Endothelial cell of umbilical vein (primary cell): ENCODE data around the gene TESK2. TPM values are rescaled to one million over a fixed set of nuclear protein-coding genes. Genes with fewer than 3 reads are reported as not detected.

Source experiments
- BruUV-seq: library from RNA; stranded (reverse); fragments of 400-500 nt; replicated peaks from 2 replicates; lab custom pipeline; 2021; lab: Mats Ljungman, UMichigan
- CTCF ChIA-PET: fragments of 300-600, 350-600 bp; sonication (Branson Sonifier 250); formaldehyde crosslinking; loops from one replicate; lab custom pipeline; 2021; ENCODE audit warnings: antibody characterized with exemption, inconsistent platforms; lab: Charles Lee
- POLR2A ChIA-PET: fragments of 300-600, 350-600 bp; sonication (Branson Sonifier 250); formaldehyde crosslinking; loops from one replicate; lab custom pipeline; 2021; ENCODE audit warnings: antibody characterized with exemption, inconsistent platforms; lab: Charles Lee
- DNase-seq: peaks from one replicate; pipeline ENCODE4 v3.0.0-alpha.2; 2011; ENCODE audit warnings: low read depth, low spot score
- FAIRE-seq: peaks from 2 replicates; lab custom pipeline; 2011; peaks lifted over from hg19 to GRCh38; lab: Jason Lieb, UNC
- H2AFZ ChIP-seq: 2 replicates; pipeline ENCODE4 v1.6.0; 2012; ENCODE audit warnings: low read depth, low read length, control low read depth, inconsistent platforms
- H3K27ac ChIP-seq: 2 replicates; pipeline ENCODE4 v1.5.1; 2011; ENCODE audit warnings: low read depth, mild to moderate bottlenecking, control low read depth, low read length, moderate library complexity; ENCODE audit not compliant: insufficient read depth
- H3K27me3 ChIP-seq, 2 experiments: 2 replicates each; pipeline versions ENCODE4 v1.6.0 to v1.6.1; 2011; ENCODE audit warnings: low read length in 2 of 2, mixed read lengths in 1 of 2; ENCODE audit not compliant: control insufficient read depth in 2 of 2, insufficient read depth in 2 of 2
- H3K36me3 ChIP-seq, 2 experiments: 2 replicates in 1 of 2; 3 replicates in 1 of 2; pipeline ENCODE4 v1.5.1; 2011; ENCODE audit warnings: low read length in 2 of 2, mild to moderate bottlenecking in 1 of 2, moderate library complexity in 1 of 2; ENCODE audit not compliant: control insufficient read depth in 2 of 2, insufficient read depth in 2 of 2; ENCODE audit errors: extremely low read depth in 1 of 2
- H3K4me1 ChIP-seq: 3 replicates; pipeline ENCODE4 v1.5.1; 2011; ENCODE audit warnings: mild to moderate bottlenecking, low read length; ENCODE audit not compliant: control insufficient read depth, insufficient read depth; ENCODE audit errors: extremely low read depth
- H3K4me2 ChIP-seq: 2 replicates; pipeline ENCODE4 v1.6.1; 2011; ENCODE audit warnings: low read length, control low read depth, mixed read lengths; ENCODE audit not compliant: insufficient read depth
- H3K4me3 ChIP-seq, 3 experiments: fragments of 200-600 bp in 1 of 3; sonication (generic), shearing (Covaris generic) in 1 of 3; replicated peaks in 1 of 3; 2 replicates each; pipeline ENCODE4 v1.5.1; 2011 to 2016; ENCODE audit warnings: control low read depth in 3 of 3, low read length in 3 of 3, mild to moderate bottlenecking in 2 of 3, inconsistent platforms in 1 of 3, low read depth in 1 of 3, moderate library complexity in 1 of 3; ENCODE audit not compliant: insufficient read depth in 1 of 3
- H3K79me2 ChIP-seq: 2 replicates; pipeline ENCODE4 v1.6.0; 2012; ENCODE audit warnings: low read length, inconsistent platforms; ENCODE audit not compliant: control insufficient read depth, insufficient read depth
- H3K9ac ChIP-seq: replicated peaks from 2 replicates; pipeline ENCODE3; 2011; ENCODE audit warnings: low read length, control low read depth; ENCODE audit not compliant: insufficient read depth; ENCODE audit errors: extremely low read depth
- H3K9me1 ChIP-seq: replicated peaks from 3 replicates; pipeline ENCODE4 v1.6.0; 2011; ENCODE audit warnings: mild to moderate bottlenecking, low read length; ENCODE audit not compliant: control insufficient read depth, insufficient read depth; ENCODE audit errors: extremely low read depth
- H3K9me3 ChIP-seq: replicated peaks from 2 replicates; pipeline ENCODE4 v1.5.1; 2012; ENCODE audit warnings: low read length, inconsistent platforms; ENCODE audit not compliant: control insufficient read depth, insufficient read depth
- H4K20me1 ChIP-seq: replicated peaks from 2 replicates; pipeline ENCODE3; 2011; ENCODE audit warnings: mild to moderate bottlenecking, low read length; ENCODE audit not compliant: control insufficient read depth, insufficient read depth; ENCODE audit errors: extremely low read depth
- CTCF ChIP-seq, 2 donors: IDR thresholded peaks; 1 replicate in 1 of 2; 2 replicates in 1 of 2; pipeline ENCODE4 v1.5.1; 2011; ENCODE audit warnings: low read length in 2 of 2, mild to moderate bottlenecking in 2 of 2, moderate library complexity in 2 of 2, control low read depth in 1 of 2, inconsistent platforms in 1 of 2, low read depth in 1 of 2; ENCODE audit not compliant: insufficient read depth in 1 of 2; ENCODE audit errors: extremely low read depth in 1 of 2
- EZH2 ChIP-seq: IDR thresholded peaks from 2 replicates; pipeline ENCODE4 v1.6.1; 2012; ENCODE audit warnings: borderline replicate concordance, low read depth, mild to moderate bottlenecking, moderate library complexity, low read length, inconsistent platforms; ENCODE audit not compliant: severe bottlenecking
- FOS ChIP-seq: IDR thresholded peaks from 2 replicates; pipeline ENCODE4 v1.6.1; 2011; ENCODE audit warnings: mild to moderate bottlenecking, low read length, moderate library complexity, borderline replicate concordance; ENCODE audit not compliant: insufficient read depth
- GATA2 ChIP-seq: IDR thresholded peaks from 2 replicates; pipeline ENCODE4 v1.7.0; 2011; ENCODE audit warnings: low read depth, mild to moderate bottlenecking, moderate library complexity, mixed read lengths, low read length; ENCODE audit not compliant: insufficient read length, insufficient read depth
- JUN ChIP-seq: IDR thresholded peaks from 2 replicates; pipeline ENCODE4 v1.6.1; 2011; ENCODE audit warnings: borderline replicate concordance, low read depth; ENCODE audit not compliant: insufficient read length, insufficient read depth
- MAX ChIP-seq: IDR thresholded peaks from 2 replicates; pipeline ENCODE4 v1.6.1; 2011; ENCODE audit not compliant: insufficient read depth, insufficient read length
- MYC ChIP-seq: IDR thresholded peaks from one replicate; pipeline ENCODE4 v1.6.1; 2011; ENCODE audit warnings: mild to moderate bottlenecking, low read depth, low read length
- POLR2A ChIP-seq: IDR thresholded peaks from 2 replicates; pipeline ENCODE4 v1.6.1; 2012; ENCODE audit warnings: low read depth, mild to moderate bottlenecking, control low read depth, low read length
- POLR2AphosphoS5 ChIP-seq: IDR thresholded peaks from 2 replicates; pipeline ENCODE4 v1.6.1; 2012; ENCODE audit warnings: low read depth, mild to moderate bottlenecking, control low read depth, low read length, moderate library complexity; ENCODE audit not compliant: insufficient read depth
- dilution Hi-C: fragments of 300-500 bp; cut with MboI; formaldehyde crosslinking; loops from one replicate; pipeline ENCODE4 v1.15.0; 2019; ENCODE audit warnings: low sequenced_read_pairs; ENCODE audit not compliant: extremely low pct_ligation_motif_present
- intact Hi-C: fragments of 100-400 bp; cut with micrococcal nuclease; formaldehyde crosslinking; loops from one replicate; pipeline ENCODE4 v1.10.0; 2022
- polyA plus RNA-seq, 4 experiments: library from polyadenylated mRNA; depleted of rRNA in 3 of 4; stranded (reverse) in 3 of 4; unstranded in 1 of 4; fragments of >200 nt; gene quantifications; 2 replicates each; pipeline versions ENCODE4 v1.2.1 to v1.2.3, GENCODE V29; 2011 to 2012; ENCODE audit warnings: missing spikeins in 1 of 4
- total RNA-seq: library from RNA; stranded (reverse); gene quantifications from 2 replicates; pipeline ENCODE4 v1.2.3, GENCODE V29; 2021

TESK2 gene
- total and polyA plus RNA-seq, 2 donors (not counting 3 experiments of a cell fraction or from before 2014, with no cell fraction given), result 2.1 to 2.6 TPM

DNA sequence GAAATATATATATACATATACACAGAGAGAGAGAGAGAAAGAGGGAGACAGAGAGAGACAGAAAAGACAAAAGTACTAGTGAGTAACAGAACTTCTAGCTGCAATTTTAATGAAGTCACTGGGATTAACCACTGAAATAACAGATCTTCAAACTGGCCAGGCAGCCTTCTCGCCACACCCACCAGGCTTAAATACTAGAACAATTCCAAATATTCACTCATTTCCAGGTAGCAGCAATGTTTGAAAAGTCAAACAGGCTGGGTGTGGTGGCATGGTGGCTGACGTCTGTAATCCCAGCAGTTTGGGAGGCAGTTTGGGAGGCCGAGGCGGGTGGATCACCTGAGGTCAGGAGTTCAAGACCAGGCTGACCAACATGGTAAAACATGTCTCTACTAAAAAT lies 25.5 kb upstream of the TESK2 start:
- Histone ChIP-seq H3K4me1 (peaks cover 12% of the 10 kb centered on the region), H3K36me3 (peaks cover 32 to 35% of the 10 kb centered on the region in 2 experiments), H3K79me2 (peaks cover 58% of the 10 kb centered on the region), H3K27me3 (no peaks in the 10 kb centered on the region), H4K20me1 (no peaks in the 10 kb centered on the region), H3K4me3 (no peak overlapping the region), H3K9ac (no peak overlapping the region), H3K9me3 (no peaks in the 10 kb centered on the region), H3K9me1 (no peaks in the 10 kb centered on the region), H2AFZ (no peak overlapping the region), H3K27ac (no peak overlapping the region), H3K4me2 (no peak overlapping the region)
- FAIRE-seq, result no peak
- POLR2A ChIA-PET, result no interaction called here
- no peak for DNase-seq
- intact Hi-C loops (no loop called here), dilution Hi-C loops (no loop called here)
- BruUV-seq, result no TSS peak
- TF ChIP-seq MAX, result no peak
- TF ChIP-seq EZH2, result no peak
- no peak for TF ChIP-seq FOS
- no peak for TF ChIP-seq CTCF (IDR thresholded peaks at IDR 0.05; ENCODE audit: extremely low read depth in 1 of 2, insufficient read depth in 1 of 2, low read depth in 1 of 2, low read length in 2 of 2)
- TF ChIP-seq GATA2, result no peak
- TF ChIP-seq JUN, result no peak
- TF ChIP-seq POLR2A, result no peak
- TF ChIP-seq POLR2AphosphoS5, result no peak
- no peak for TF ChIP-seq MYC
- CTCF ChIA-PET, result interaction anchor here (1.6 to 4.2 kb wide), 3 partner anchors 35 to 502 kb away, joined by 3 to 25 read pairs (median 5); partner anchors contain the start of gene AKR1A1
